AML-193 (cell line): ENCODE results near the gene IPCEF1.
"Not testable (repeated sequence)": the region's sequence is repeated elsewhere in the genome, so short reads cannot be mapped to it uniquely, and the experiment has no call there.

ENCODE experiments used
- DNase-seq, 2 experiments: peaks; one replicate each; lab custom pipeline; 2025; lab: John Stamatoyannopoulos, UW

Gene IPCEF1

GRCh38 chr6:154371281-154371680, 14.7 kb upstream of the IPCEF1 start:
- DNase-seq: no peak

- DNase-seq: peak; percentile 72 to 73
These were observed 13.9 kb upstream of the IPCEF1 start for GRCh38 chr6:154370545-154370944.

- DNase-seq: peak; percentile 59 to 62
These were observed 11.5 kb upstream of the IPCEF1 start for GRCh38 chr6:154367839-154368695.

- DNase-seq: no peak
These were observed 10.7 kb upstream of the IPCEF1 start for GRCh38 chr6:154367336-154367735.

DNA sequence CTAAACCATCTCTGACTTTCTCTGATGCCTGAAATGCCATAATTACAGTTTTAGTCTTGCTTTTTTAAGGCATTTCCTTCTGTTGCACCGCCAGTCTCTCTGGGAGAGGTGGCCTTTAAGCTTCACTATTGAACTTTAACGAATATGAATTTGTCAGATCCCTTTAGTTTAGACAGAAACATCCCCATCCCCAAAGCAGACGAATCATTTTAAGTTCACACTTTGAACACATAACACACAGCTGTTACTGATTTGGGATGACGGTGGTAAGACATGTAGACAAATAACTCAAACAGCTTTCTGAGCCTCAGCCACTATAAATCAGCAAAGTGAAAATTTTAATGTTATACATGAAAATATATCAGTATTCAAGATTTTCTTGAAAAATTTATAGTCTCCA, 7.2 kb upstream of the IPCEF1 start:
- no peak for DNase-seq

GRCh38 chr6:154361476-154361875, 4.9 kb upstream of the IPCEF1 start:
- no peak for DNase-seq

DNA sequence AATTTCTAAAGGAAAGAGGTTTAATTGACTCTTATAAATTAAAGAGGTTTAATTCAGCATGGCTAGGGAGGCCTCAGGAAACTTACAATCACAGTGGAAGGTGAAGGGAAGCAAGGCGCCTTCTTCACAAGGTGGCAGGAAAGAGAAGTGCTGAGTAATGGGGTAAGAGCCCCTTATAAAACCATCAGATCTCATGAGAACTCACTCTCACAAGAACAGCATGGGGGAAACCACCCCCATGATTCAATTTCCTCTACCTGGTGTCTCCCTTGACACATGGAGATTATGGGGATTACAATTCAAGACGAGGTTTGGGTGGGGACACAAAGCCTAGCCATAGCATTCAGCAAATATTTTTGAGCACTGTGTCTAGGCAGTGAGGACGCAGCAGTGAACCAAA, 3.9 kb upstream of the IPCEF1 start:
- DNase-seq: no peak

- DNase-seq: no peak
These were observed 3.1 kb upstream of the IPCEF1 start for GRCh38 chr6:154359679-154360078.

DNA sequence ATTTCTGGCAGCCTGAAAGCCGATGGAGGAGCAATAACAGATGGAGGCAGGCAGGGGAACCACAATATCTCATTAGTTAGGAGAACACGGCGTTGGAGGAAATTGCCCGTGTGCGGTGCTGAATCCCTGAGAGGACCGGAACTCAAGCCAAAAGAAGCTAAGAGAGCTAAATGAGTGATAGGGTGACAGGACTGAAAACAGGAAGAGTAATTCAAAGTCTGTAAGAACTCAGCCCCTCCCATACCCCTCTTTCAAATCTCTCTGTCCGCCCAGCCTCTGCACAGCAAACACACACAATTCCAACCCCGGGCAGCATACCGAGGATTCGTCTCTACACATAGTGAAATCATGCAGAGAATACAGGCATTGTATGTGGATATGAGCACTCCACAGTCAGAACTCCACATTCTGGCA, 2.6 kb upstream of the IPCEF1 start:
- DNase-seq: peak; percentile 81 to 83

GRCh38 chr6:154358019-154358545, 1.5 kb upstream of the IPCEF1 start:
- no peak for DNase-seq

GRCh38 chr6:154356113-154356512, 490 bp downstream of the IPCEF1 start:
- peak in 1 of 2 experiments; percentile 33 for DNase-seq

GRCh38 chr6:154354265-154354777, 2.3 kb downstream of the IPCEF1 start:
- no peak for DNase-seq

DNA sequence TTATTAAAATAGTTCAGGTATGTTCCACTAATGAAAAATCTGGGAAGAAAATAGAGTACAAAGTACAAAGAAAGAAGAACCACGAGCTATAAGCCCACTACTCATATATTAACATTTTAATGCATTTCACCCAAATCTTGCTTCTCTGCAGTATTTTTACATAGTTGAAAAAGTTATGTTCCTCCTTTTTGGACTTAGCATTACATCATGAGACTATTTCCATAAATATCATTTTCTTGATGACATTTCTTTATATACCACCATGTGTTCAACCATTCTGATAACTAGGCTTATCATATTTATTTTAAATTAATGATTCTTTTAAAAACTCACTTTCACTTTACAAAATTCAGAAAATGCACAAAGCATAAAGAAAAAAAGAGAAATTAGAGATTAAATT, 3.0 kb downstream of the IPCEF1 start:
- DNase-seq: peak in 1 of 2 experiments; percentile 24

DNA sequence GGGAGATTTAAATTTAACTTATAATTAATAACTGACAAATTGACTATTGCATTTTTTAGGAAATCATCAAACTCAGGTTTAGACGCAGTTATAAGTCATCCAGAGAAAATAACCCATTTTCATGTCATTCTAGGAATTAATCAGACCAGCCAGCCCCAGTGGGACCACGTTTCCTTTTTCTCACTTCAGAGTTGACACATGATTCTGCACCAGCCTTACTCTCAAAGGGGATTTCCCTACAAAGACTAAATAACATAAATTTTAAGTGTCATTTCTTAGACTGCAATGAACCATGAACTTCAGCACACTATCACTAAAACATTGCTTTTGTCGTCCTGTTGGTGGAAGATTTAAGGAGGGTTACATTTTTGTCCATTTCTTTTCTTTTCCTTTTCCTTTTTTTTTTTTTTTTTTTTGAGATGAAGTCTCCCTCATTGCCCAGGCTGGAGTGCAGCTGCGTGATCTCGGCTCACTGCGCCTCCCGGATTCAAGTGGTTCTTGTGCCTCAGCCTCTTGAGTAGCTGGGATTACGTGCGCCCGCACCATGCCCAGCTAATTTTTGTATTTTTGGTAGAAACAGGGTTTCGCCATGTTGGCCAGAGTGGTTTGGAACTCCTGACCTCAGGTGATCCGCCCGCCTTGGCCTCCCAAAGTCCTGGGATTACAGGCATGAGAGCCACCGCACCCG, 3.6 kb downstream of the IPCEF1 start:
- peak; percentile 29 to 38 for DNase-seq

DNA sequence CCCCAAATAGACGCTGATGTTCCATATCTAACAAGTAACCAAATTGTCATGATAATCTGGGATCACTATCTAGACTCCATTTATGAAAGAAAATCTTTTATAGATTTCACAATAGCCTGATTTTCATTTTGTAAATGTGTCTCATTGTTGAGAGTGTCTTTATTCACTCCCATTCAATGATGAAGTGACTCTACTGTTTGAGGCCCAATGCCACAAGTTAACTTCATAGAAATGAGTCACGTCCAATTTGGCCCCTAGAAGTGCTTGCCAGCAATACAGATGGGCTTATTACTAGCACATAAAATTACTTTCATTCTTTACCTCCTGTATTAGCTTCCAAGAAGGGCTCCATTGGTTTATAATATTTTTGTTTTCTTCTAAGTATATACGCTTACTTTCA, 6.3 kb downstream of the IPCEF1 start:
- DNase-seq: no peak

GRCh38 chr6:154347981-154348380, 8.6 kb downstream of the IPCEF1 start:
- no peak for DNase-seq

DNA sequence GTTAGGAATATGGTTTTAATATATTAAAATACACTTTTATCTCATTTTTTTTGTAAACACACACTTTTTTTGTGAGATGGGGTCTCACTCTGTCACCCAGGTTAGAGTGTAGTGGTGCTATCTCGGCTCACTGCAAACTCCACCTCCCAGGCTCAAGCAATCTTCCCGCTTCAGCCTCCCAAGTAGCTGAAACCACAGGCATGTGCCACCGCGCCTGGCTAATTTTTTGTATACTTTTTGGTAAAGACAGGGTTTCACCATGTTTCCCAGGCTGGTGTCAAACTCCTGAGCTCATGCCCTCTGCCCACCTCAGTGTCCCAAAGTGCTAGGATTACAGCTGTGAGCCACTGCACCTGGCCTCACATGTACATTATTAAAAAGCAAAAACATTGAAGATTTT, 10.8 kb downstream of the IPCEF1 start:
- DNase-seq: no peak

DNA sequence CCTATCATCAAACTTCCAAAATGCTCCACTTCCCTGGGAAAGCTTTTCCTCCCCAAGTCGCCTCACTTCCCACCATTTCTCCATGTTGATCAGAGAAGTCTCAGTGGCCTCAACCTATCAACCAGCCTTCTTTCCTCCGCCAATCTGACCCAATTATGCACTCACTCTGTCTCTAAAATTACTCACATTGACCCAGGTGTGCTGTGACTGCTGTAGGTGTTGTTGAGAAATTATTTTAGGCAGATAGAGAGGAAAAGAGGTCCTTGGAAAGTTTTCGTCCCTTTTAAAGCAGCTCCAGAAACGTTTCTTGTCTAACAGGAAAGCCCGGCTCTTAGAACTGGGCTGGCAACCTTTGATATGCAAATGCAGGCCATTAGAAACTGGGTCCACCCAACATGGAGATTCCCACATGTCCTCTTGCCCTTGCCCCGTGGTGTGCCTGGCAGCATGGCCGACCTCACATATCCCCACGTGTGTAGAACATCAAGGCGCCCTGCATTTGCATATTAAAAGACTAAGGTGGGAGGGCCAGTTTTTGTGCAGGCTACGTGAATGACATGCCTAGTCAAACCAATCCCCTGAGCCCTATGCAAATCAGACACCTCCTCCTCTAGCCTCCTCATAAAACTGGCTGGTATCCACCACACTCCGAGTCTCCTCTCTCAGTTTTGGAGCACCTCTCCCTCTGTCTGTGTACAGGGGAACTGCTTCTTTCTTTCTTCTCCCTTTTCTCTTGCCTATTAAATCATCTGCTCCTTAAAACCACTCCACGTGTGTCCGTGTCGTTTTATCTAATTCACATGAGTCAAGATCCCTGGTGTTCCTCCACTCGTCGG, 12.9 kb downstream of the IPCEF1 start:
- peak; percentile 15 to 16 for DNase-seq

- no peak for DNase-seq
These were observed 14.7 kb downstream of the IPCEF1 start for GRCh38 chr6:154341871-154342270.

DNA sequence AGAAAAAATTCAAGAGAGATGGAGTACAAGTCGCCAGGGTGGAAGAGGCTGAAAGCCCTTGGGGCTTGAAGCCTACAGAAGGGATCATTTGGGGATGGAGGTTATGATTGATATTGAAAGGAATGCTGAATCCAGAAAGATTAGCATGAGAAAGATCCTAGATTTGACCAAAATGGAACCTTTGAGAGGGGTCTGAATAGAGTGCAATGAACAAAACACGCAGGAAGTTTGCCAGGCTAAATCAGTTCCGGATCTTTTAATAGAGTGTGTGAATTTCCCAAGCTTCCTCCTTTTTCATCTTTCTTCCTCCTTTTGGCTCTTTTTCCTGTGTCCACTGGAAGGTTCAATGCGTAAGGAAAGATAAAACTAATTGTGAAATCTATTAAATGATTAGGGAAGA, 15.3 kb downstream of the IPCEF1 start:
- no peak for DNase-seq

- DNase-seq: peak; percentile 95 to 96
These were observed 19.1 kb downstream of the IPCEF1 start for GRCh38 chr6:154337406-154338005.

DNA sequence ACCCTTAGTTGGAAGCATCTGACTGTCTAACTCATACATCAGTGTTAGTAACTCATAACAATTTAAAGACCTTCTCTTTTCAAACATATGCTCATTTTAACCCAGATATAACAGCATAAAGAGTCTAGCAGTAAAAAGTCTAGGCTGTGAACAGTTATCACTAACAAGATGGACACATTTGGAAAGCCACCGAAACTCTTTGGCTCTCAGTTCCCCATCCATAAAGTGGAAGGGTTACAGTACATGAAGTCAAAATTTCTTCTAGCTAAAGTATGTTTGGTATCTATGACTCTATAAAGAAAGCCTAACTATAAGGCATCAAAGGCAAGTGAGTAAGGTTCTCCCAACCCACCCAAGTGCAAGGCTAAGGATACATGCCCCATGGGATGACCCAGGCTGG, 22.5 kb downstream of the IPCEF1 start:
- not testable (repeated sequence) for DNase-seq
